Activated CD4-positive, alpha-beta T cell treated with anti-CD3 and anti-CD28 coated beads, Interleukin-2, Interleukin-6, amounts not matched to agents 100 ng/mL and 50 ng/mL, durations not matched to agents 16 hours and 8 hours (primary cell): ENCODE data around the gene EPHB2.
"Not testable (repeated sequence)": the region's sequence is repeated elsewhere in the genome, so short reads cannot be mapped to it uniquely, and the experiment has no call there.

Experiments used
- DNase-seq: peaks from one replicate; pipeline ENCODE4 v3.0.0-alpha.2; 2020

EPHB2 gene

DNA sequence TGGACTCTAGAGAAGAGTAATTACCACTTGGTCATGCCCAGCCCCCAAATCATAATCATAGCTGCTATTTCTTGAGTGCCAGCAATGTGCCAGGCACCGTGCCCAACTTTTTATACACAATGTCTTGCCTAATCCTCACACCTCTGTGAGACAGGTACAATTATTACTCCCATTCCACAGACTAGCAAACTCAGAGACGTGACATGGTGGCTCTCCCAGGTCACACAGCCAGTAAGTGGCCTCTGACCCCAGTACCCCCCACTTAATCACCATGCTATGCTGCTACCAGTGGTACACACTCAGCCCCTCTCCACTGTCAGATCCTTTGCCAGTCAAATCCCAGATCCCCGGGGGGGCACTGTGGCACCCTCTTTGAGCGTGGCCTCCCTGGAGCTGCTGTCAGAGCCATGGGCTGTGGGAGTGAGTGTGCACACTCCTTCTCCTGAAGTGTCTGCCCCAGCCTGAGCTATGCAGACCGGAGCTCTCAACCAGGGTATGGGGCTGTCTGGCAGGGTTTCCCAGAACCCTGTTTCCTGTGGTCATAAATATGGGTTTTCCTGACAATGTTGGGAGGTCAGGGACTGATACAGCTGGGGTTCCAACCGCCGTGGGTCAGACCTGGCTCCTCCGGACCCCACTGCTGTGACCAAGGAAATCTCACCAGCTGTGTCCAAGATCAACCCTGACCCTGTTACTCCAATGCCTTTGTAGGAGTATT lies 210.3 kb downstream of the EPHB2 start:
- no peak for DNase-seq

DNA sequence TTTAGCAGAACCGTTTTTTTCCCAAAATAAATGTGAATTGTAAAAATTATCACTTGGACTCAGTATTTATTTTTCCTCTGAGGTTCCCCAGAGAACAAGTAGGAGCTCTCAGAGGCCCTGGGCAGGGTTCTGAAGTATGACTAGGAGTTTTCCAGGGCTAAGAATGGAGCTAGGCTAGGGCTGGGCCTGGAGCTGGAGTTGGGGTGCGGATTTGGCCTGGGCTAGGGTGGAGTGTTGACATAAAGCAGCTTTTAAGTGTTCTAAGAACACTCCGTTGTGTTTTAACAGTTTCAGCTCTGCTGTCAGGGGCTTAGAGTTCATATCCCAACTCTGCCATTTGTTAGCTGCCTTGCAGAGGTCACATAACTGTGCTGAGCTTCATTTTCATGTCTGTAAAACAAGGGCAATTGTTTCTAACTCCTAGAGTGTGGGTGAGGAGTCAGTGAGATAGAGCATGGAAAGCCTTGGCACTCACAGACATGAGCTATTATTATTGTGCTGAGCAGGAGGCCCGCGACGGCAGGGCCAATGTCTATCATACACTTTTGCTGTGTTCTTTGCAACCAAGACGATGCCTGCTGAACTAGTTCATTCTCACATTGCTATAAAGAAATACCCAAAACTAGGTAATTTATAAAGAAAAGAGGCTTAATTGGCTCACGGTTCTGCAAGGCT lies 210.9 kb downstream of the EPHB2 start:
- DNase-seq: no peak

DNA sequence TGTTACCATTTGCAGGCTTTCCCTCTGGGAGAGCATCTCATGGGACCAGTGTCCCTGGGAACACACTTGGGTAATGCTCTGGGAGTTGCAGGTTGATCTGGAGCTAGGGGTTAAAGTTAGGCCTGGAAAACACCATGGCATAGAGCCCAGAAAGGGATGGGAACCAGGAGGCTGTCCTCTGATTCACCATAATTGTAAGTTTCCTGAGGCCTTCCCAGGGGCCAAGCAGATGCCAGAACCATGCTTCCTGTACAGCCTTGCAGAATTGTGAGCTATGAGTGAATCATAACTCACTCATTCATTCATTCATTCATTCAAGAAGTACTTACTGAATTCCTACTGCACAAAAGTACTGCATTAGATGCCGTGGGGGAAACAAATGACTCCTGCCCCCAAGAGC lies 212.0 kb downstream of the EPHB2 start:
- no peak for DNase-seq

DNA sequence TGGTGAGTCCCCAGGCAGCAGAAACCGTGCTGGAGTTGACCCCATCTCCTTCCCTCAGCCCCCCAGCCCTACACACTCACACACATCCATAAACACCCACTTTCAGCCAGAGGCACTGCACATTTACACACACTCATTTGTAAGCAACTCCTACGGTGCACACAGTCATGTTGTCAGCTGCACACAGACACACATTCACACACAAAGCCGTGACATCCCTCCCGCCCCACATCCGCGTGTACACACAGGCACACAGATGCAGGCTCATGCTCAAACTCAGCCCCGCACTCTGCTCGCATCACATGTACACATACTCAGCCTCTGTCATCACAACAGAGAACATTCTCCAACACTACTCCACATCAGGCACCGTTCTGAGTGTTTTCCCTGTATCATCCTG lies 214.5 kb downstream of the EPHB2 start:
- no peak for DNase-seq

DNA sequence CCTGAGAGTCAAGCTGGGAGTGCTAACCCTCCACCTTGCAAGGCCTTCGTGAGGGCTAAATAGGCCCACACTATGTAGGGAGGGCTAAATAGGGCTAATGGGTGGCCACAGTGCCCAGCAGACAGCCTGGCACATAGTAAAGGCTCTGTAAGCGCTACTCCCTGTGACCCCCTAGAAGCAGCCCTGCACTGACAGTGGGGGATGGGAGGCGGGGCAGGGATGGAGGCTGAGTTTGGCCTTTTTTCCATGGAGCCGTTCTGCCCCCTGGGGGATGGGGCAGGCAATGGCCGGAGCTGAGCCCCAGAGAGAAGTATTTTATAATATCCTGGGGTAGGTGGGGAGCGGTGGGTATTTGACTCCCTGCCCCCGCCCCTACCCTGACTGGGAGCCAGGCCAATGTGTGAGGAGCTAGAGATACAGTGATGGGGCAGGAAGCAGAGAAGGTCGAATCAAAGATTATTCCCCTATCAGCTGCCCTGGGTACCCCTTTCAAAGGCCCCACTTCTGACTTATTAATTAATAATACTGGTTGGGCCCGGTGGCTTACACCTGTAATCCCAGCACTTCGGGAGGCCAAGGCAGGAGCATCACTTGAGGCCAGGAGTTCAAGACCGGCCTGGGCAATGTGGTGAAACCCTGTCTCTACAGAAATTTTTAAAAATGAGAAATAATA lies 219.7 kb downstream of the EPHB2 start:
- DNase-seq: peak; percentile 46

DNA sequence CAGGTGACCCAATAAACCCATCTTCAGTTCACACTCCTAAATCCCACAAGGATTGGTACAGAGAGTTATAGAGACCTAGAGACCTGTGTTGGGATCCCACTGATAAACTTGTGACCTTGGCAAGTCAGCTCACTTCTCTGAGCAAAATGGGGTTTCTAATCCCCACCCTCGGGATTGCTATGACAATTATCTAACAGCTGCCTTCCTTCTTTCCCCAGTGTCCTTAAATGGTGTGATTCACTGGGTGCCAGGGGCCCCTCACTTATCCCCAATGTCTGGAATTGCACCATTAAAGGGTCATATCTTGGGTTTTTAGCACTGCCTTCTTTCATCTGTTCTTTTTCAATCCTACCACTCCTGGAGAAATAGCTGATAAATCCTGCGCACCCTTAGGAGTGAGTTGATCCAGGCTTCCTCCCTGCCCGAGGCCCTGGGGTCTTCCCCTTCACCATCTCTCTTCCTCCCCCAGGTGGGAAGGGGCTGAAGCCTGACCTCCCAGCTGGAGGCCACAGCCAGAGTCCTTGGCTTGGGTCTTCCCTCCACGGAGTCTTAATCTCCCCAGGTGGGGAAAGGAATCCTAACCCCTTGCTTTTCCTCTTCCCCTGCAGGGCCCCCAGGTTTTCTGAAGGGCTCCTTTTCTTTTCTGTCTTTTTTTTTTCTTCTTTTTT lies 222.3 kb downstream of the EPHB2 start:
- DNase-seq: no peak

DNA sequence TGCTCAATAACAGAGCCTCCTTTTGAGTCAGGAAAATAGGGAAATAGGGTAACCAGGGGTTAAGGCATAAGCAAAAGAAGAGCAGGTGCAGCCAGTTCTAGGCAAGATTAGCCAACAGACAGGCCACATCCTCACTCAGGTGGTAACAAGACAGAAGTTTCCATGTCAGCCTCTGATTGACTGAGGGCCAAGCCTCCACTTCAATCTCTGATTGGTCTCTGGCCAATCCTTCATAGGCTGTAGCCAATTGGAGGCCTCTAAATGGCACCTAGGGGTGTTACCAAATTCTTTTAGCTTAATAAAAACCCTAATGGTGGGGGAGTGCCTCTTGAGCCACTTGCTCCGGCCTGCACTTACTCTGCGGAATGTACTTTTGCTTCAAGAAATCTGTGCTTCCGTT lies 224.8 kb downstream of the EPHB2 start:
- no peak for DNase-seq

DNA sequence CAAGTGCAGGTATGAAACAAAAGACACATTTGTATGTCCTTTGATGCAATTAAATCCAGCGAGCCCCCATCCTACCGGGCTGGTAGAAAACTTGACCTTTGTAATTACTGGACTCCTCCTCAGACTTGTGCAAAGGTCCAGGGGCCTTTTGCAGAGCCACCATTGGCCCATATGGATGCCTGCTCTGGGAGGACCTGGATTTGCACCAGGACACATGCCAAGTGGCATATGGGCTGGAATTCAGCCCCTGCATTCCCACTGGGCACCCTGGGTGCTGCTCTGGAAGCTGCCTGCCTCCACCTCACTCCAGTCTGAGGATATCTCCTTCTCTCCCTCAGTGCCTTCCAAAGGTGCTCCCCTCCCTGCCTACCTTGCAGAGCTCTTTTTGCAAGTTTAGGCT lies 226.0 kb downstream of the EPHB2 start:
- DNase-seq: no peak

DNA sequence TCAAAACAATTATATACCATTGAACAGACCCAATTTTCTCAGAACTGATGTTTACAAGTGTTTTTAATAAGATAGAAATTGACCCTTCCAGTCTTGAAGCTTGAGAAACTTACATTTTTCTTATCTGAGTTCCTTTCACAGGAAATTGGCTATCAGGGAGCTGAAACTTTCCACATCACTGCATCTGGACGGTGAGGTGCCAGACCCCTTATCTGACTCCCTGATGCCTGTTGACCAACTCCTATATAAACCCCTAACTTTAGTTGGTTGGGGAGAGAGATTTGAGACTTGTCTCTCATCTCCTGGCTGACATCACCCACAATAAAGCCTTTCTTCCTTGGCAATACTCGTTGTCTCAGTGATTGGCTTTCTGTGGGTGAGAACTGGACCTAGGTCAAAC lies 230.6 kb downstream of the EPHB2 start:
- no peak for DNase-seq

DNA sequence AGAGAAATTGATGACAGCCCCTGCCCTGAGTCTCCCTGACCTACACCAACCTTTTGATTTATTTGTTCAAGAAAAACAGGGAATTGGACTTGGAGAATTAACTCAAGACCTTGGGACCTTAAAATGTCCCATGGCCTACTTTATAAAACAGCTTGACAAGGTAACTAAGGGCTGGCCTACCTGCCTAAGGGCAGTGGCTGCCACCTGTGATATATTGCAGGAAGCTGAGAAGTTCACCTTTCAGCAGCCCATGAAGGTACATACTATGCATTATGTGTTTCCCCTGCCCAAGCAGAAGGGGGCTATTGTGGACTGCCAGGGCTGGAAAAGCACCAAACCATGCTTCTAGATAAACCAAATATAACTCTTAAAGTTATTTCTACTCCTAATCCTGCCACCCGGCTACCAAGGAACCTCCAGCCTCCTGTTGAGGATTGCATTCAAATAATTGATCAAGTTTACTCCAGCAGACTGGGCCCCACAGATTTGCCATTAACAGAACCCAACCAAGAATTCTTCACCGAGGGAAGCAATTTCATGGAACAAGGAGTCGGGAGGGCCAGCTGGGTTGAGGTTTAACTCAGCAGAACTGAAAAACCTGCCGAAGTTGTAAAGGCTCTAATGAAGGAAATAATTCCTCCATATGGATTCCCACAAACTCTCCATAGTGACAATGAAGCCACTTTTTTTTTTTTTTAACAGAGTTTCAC lies 233.9 kb downstream of the EPHB2 start:
- no peak for DNase-seq

DNA sequence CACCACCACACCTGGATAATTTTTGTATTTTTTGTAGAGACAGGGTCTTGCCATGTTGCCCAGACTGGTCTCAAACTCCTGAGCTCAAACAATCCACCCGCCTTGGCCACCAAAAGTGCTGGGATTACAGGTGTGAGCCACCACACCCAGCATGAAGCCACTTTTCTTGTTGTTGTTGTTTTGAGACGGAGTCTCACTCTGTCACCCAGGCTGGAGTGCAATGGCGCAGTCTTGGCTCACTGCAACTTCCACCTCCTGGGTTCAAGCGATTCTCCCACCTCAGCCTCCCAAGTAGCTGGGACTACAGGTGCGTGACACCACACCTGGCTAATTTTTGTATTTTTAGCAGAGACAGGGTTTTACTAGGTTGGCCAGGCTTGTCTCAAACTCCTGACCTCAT lies 234.5 kb downstream of the EPHB2 start:
- DNase-seq: not testable (repeated sequence)

DNA sequence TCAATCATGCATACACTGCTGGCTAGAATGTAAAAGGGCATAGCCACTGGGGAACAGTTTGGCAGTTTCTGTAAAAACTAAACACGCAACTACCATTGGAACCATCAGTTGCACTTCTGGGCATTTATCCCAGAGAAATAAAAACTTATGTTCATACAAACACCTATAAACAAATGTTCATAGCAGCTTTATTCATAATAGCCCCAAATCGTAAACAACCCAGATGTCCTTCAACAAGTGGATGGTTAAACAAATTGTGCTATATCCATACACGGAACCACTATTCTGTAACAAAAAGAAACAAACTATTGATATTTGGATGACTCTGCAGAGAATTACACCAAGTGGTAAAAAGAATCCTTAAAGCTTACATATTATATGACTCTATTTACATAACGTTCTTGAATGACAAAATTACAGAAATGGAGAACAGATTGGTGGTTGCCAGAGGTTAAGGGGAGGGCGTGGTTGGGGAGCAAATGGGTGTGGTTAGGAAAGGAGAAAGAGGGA lies 239.2 kb downstream of the EPHB2 start:
- no peak for DNase-seq

DNA sequence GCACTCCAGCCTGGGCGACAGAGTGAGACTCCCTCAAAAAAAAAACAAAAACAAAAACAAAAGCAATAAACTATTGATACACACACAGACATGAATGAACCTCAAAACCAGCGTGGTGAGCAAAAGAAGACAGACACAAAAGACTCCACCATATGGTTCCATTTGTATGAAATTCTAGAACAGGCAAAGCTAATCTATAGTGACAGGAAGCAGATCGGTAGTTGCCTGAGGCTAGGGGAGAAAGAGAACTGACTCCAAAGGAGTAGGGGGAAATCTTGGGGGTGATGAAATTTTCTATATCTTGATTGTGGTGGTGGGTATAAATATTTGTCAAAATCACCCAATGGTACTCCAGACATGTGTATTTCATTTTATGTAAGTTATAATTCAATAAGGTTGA lies 241.2 kb downstream of the EPHB2 start:
- DNase-seq: no peak

DNA sequence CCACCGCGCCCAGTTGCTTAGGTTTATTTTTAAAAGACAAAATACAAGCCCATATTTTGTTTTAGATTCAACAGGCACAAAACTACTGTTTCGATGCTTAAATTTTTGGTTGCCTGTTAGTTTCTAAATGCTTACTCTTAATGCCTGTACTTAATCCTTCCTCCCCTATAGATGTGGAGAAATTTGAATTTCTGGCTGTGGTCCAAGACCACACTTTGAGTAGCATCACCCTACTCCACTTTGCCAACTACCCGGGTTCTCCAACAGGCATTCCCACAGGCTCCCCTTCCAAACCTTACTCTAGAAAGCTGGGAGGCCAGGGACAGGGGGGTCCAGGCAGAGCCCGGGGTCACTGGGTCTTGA lies 242.0 kb downstream of the EPHB2 start:
- DNase-seq: no peak

DNA sequence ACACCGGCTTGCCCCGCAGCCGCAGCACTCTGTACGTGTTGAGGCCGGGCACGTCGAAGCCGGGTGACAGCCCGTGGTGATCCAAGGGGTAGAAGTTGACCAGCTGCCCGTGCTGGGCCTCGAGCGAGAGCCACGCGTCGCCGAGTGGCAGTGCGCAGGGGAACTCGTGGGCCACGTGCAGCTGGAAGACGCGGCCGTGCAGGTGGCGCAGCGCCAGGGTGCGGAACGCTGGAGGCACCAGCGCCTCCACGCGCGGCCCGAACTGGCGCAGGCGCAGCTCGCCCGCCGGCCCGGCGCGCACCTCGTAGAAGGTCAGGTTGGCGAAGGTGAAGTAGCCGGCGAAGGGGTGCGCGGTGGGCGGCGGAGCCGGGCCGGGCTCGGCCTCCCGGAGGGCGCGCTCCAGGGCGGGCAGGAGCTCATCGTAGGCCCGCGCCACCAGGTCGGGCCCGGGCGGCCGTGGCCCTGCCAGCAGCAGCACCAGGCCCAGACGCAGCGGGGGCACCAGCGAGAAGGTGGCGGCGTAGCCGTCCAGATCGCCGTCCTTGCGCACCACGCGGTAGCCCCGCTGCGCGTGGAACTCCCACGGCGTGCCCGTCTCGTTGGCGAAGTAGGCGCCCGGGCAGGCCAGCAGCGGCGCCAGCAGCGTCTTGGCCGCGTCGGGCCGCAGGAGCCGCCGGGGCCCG lies 242.6 kb downstream of the EPHB2 start:
- DNase-seq: no peak

DNA sequence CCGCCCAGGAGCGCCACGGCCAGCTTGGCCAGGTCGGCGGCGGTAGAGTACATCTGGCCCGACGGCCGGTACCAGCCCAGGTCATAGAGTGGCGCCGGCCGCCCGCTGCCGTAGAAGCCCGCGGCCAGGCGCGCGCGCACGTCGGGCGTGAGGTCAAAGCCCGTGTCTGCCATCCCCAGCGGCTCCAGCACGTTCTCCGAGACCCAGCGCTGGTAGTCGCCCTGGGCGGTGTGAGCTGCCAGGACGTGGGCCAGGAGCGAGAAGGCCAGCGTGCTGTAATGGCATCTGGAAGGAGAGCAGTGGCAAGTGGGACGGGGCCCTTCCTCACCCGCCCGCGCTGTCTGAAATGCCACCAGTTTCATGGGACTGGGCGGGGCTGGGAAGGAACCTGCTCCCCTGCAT lies 243.1 kb downstream of the EPHB2 start:
- DNase-seq: no peak

DNA sequence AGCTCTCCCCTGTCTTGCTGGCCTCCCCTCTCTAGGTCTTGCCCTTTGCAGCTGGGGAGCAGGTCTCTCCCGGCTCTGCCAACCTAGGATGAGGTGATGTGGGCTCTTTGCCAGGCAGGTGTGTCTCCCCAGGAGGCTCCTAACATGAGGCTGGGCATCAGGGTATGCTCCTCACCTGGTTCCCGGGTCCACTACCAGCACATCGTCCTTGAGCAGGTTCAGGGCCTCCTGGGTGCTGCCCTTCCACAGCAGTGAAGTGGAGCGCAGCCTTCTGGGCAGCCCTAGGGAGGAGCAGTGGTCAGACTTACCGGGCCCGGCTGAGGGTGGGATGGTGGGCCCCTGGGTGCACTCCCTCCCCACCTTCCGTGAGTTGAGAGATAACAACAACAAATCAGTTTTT lies 244.5 kb downstream of the EPHB2 start:
- no peak for DNase-seq

DNA sequence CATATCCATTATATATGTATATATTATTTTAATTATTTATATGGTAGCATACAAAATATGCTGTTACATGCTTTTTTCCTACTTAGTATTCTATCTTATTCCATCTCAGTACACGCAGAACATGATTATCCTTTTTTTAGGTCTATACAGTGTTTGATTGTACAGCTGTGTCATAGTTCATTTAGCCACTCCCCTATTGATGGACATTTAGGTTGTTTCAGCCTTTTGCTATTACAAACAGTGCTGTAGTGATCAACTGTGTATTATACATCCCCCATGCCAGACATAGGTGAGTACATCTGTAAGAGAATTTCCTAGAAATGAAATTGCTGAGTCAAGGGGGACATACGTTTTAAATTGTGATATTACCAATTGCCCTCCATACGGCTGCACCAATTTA lies 246.4 kb downstream of the EPHB2 start:
- no peak for DNase-seq

DNA sequence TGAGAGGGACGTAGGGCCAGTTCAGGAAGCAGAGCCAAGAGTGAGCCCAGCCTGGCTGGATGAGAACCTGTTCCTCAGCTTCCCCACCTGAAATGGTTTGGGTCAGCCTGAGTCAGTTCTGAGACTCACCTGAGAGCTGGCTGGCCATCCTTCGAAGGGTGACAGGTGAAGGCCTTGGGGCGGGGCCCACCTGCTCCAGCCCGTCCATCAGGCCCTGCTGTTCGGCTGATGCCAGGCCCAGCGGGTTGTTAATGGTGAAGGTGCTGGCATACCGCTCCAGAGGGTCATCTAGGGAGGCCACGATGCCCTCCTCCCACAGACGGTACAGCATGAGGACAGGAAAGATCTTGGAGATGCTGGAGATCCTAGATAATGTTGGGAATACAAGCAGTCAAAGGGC lies 247.9 kb downstream of the EPHB2 start:
- no peak for DNase-seq

DNA sequence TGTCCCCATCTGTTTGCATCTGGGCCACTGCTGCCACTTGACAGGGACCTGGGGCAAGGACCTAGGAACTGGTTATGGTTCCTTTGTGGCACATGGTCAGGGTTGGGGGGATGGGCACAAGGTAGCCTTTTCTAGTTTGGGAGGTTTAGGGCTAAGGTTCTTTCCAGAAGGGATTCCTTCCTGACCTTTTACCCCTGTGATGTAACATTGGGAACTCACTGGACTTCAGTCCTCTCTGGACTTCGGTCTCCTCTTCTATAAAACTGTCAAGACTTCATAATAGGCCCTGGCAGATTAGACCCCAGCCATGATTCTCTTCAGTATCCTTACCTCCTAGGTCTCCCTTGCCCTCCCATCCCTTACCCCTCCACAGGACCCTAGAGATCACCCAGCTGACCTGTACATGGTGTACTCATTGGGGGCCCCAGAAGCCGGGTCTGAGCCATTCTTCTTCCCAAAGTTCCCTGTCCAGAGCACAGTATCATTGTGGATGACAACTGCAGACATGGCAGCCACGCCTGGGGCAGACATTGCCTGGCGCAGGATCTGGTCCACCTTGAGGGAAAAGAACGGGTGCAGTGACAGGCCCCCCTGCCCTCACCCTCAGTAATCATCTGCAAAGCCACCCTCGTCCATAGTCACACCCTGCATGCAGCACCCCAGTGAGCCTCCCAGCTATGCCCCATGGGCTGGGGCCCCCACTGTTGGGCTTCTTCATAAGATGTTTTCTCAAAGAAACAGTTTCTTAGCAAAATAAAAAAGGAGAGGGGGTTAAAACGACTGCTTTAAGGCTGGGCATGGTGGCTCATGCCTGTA lies 249.1 kb downstream of the EPHB2 start:
- no peak for DNase-seq

DNA sequence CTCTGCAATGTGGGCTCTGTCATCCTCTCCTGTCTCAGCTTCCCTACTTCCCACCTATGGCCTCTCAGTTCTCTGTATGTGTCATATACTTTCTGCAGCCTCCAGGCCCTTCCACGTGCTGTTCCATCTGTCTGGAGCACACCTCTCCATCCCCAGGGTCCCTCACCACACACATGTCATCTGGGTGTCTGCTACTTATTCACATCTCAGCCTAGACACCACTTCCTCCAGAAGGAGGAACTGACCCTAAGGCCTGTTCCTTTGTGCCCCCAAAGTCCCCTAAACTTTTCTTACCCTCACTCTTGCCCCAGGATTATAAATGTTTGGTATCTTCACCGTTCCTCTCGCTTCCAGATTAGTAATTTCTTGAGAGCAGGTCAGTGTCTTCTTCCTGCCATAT lies 251.9 kb downstream of the EPHB2 start:
- no peak for DNase-seq
